NCI-H187 (cell line): Measurements from ENCODE around the gene HSPA4L.

Experiments
- DNase-seq, 2 experiments: peaks; one replicate each; lab custom pipeline; 2025; lab: John Stamatoyannopoulos, UW

The HSPA4L gene

DNA sequence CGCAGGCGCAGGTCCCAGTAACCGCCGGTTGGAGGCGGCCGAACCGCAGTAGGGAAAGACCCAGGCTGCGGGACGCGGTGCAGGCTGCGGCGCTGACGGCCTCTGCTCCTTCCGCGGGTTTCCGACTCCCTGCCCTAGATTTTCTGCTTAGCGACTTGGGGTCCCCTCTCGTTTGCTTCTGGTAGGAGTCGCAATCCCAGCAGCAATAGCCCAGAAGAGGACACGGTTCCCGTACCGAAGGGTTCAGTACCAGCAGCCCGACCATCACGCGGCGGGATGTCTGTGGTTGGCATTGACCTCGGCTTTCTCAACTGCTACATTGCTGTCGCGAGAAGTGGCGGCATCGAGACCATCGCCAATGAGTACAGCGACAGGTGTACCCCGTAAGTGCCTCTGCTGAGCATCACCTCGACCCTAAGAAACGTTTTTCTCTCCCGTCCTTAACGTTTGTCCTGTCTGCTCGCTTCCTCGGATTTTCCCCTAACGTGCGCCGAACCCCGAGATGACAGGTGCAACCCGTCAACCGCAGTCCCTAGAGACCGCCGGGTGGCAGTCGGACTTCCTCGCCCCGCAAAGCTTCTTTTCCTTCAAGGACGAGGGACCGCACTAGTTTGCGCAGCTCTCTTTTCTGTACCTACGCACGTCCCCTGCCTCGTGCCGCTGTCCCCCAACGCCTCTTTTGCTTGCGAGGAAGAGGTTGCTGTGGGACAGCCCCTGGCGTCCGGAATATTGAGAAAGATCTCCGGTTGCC lies at the start of gene HSPA4L:
TSS of gene HSPA4L (plus strand) at position 48 of the 751 bp plus-strand sequence. CDS start at position 277, 229 bp downstream.
- DNase-seq, result peak in 1 of 2 experiments; percentile 51

DNA sequence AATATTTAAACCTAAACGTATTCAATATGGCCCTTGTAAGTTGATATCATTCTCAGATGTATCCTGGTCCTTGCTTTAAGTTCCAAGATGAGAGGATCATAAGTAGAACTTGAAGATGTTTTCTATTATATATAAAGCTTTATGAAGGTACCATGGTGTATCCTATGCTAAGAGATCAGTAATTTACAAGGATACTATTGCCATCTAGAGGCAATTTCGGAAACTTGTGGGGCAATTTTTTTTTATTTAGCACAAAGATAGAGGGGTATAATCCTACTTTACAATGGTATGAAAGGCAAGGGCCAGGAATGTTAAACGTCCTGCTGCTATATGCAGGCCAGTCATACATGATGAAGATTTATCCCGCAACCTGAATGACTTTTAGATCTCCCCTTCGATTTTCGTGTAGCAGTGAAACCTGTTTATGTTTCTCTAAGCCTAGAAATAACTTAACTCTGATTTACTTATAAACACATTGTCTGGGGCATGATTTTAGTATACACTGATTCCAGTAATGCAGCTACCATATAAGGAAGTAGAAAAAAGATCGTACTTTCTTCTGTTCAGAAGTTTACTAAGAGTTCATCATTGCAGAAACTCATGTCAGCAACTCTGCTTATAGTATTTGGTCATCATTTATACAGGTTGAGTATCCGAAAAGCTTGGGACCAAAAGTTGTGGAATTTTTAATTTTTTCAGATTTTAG lies 49.3 kb upstream of the HSPA4L start:
- DNase-seq, result no peak

DNA sequence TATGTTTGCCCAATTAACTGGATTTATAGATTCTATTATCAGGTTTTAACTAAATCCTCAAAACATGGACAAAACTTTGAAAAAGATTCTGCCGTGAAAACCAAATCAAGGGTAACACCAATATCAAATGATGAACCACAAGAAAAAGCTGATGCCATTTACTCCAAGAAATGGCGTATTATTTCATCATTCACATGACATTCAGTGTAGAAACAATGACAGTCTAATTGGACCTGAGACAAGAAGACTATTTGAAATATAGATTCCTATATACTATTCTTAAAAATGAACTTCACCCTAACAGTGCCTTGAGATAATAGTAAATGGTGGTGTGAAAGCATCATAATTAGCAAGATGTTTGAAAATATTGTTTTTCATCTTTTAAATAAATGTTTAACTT lies 47.1 kb upstream of the HSPA4L start:
- no peak for DNase-seq

DNA sequence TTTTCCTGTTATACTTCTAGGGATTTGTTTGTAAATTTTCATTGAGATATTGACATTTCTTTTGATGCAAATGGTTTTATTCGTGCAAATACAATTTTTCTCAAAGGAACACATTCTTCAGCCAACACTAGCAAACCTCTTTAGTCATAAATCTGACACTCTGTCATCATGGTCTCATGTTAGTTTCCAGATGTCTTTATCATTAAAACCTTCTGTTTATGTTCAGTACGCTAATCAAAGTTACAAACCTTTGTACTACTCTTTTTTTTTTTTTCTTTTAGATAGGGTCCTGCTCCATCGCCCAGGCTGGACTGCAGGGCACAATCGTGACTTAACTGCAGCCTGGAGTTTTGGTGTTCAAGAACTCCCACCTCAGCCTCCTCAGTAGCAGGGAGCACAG lies 44.8 kb upstream of the HSPA4L start:
- DNase-seq, result no peak

DNA sequence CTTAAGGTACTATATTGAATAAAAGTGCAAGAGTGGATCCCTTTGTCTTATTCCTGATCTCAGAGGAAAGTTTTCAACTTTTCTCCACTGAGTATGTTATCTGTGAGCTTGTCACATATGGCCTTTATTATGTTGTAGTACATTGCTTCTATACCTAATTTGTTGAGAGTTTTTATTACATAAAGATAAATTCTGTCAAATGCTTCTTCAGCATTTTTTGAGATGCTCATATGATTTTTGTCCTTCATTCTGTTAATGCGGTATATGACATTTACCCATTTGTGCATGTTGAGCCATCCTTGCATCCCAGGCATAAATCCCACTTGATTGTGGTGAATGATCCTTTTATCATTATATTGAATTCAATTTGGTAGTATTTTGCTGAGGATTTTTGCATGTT lies 40.9 kb upstream of the HSPA4L start:
- no peak for DNase-seq

DNA sequence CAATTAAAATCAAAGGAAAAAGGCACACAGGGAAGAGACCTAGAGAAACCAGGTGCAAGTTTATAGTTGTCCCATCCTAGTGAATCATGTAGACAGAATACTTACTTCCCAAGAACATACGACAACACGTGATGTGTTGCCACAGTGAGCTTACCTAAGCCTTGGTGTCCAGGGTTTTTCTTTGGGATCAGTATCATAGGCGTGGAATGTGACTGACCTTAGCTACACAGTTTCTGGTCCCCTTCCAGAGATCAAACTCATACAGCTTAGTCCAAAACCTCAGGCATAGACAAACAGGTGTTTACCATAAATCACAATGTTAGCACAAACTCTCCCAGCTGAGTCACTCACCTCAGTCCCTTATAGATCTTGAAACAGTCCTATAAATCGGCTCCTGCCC lies 34.2 kb upstream of the HSPA4L start:
- DNase-seq, result no peak

DNA sequence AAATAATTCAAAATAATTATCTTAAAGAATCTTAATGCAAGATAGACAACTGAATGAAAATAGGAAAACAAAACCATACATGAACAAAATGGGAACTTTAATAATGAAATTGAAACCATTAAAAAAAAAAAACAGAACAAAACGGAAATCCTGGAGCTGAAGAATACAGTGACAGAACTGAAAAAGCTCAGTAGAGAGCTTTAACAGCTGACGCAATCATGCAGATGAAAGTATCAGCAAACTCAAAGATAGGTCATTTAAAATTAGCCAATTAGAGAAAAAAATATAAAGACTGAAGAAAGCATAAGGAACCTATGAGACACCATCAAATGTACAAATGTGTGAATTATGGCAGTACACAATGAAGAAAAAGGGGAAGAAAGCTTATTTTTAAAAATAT lies 33.2 kb upstream of the HSPA4L start:
- no peak for DNase-seq

DNA sequence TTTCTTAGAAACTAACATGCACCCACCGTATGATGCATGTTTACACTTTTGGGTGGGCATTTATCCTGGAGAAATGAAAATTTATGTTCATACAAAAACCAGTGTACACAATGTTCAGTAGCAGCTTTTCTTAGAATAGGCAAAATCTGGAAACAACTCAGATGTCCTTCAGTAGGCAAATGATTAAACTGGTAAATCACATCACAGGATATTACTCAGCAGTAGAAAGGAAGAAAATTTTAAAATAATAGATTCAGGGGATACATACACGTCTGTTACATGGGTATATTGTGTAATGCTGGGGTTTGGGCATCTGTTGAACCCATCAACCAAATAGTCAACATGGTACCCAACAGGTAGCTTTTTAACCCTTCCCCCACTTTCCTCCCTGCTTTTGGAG lies 25.2 kb upstream of the HSPA4L start:
- DNase-seq, result no peak

DNA sequence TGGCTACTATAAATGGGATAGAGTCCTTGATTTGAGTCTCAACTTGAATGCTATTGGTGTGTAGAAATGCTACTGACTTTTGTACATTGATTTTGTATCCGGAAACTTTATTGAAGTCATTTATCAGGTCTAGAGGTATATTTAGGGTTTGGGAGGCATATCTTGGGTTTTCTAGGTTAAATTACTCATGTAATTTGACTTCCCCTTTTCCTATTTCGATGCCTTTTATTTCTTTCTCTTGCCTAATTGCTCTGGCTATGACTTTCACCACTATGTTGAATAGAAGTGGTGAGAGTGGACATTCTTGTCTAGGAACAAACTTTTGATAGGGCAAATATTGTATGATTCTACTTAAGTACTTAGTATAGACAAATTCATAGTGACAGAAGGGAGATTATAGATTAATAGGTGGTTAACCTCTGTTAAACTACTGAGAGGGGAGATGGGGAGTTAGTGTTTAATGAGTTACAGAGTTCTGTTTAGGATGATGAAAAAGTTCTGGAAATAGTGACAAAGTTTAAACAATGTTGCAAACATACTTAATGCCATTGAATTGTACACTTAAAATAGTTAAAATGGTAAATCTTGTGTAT lies 22.8 kb upstream of the HSPA4L start:
- DNase-seq, result no peak

DNA sequence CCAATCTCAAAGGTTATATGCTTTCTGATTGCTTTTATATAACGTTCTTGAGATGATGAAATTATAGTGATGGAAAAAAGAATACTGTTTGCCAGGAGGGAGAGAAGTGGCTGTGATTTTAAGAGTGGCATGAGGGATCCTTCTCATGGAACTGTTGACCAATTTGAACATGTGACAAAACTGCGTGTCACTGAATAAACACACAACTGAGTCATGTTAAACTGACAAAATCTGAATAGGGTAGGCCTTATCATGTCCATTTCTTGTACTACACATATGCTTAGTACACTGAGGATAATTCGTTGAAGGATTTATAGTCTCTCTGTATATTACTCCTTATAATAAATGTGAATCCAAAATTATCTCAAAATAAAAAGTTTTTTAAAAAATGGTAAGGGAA lies 22.2 kb upstream of the HSPA4L start:
- no peak for DNase-seq

DNA sequence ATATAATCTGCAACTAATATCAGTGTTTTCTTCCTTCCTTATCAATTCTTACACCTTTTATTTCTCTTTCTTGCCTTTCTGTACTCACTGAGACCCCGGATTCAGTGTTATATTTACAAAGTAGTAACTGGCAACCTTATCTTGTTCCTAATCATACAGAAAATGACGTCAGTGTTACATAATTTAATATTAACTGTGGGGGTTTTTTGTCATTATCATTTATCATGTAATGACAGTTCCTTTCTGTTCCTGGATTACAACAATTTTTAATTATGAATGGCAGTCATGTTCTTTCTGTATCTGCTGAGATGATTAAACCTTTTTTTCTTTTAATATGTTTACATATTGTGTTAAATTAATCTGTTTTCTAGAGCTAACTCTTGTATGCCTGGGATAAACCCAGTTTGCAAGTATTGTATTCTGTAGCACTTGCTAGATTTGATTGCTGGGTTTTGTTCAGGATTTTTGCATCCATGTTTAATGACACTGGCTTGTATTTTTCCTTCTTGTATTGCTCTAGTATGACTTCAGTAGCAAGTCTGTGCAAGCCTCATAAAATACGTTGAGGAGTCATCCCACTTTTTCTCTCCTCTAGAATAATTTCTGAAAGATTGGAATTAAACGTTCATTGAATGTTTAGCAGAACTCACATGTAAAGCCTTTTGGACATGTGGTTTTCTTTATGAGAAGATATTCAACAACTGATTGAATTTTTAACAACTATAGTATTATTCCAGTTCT lies 10.4 kb upstream of the HSPA4L start:
- no peak for DNase-seq

DNA sequence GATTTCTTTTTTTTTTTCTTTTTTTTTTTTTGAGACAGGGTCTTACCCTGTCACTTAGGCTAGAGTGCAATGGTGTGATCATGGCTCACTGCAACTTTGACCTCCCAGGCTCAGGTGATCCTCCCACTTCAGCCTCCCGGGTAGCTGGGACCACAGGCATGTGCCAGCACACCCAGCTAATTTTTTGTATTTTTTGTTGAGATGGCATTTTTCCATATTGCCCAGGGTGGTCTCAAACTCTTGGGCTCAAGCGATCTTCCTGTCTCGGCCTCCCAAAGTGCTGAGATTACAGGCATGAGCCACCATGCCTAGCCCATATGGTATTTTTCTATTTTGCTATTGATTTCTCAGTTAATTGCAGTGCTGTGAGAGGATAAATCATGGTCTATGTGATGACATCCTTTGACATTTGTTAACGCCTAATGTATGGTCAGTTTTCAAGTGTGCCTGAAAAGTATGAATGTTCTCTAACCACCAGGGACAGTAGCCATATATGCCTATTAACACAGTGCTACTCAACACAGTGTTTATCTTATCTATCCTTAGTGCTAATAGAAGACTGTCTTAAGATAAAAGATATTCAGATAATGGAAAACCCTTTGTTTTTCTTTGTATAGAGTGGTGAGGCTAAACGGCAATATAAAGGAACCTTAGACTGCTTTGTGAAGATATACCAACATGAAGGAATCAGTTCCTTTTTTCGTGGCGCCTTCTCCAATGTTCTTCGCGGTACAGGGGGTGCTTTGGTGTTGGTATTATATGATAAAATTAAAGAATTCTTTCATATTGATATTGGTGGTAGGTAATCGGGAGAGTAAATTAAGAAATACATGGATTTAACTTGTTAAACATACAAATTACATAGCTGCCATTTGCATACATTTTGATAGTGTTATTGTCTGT lies 9.1 kb upstream of the HSPA4L start:
- no peak for DNase-seq

DNA sequence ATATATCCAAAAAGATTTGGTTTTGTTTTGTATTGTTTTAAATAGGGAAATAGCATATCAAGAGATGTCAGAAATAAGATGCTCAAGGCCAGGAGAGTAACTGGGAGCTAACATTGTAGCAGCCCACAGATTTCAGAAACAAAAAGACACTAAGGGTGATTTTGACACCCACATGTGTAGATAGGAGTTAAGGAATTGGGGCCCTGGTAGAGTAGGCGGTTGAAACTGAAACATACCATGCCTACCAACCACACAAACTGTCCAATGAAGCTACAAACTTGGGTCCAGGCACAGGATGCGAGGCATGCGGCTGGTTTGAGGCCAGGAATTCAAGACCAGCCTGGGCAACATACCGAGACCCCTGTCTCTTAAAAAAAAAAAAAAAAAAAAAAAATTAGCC lies 6.3 kb upstream of the HSPA4L start:
- DNase-seq, result no peak

DNA sequence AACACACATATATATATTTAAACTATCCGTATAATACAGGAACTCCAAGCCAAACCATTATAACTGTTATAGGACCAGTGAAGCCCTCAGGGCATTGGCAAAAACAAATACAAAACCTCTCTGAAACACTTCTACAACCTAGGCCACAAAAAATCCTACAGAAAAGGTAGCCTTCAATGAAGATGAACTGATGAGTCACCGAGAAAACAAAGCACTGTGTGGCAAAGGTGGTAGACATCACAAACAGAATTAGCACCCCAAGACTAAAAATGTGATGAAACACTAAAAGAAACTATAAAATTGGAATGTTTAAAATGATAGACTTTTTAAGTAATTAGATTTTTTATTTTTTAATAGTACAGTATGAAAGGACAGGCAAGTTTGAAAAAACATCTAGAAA lies 5.5 kb upstream of the HSPA4L start:
- no peak for DNase-seq

DNA sequence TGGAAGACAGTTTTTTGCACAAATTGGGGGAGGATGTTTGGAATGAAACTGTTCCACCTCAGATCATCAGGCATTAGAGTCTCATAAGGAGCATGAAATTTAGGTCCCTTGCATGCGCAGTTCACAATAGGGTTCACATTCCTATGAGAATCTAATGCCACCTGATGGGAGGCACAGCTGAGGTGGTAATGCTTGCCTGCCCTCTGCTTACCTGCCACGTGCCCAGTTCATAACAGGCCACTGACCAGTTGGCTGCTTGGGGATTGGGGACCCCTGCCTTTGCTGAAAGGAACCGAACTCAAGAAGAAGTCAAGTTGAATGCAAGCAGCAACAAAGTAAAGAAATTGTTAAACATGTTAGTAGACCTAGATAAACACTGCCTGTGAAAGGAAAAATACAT lies 4.6 kb upstream of the HSPA4L start:
- DNase-seq, result no peak

DNA sequence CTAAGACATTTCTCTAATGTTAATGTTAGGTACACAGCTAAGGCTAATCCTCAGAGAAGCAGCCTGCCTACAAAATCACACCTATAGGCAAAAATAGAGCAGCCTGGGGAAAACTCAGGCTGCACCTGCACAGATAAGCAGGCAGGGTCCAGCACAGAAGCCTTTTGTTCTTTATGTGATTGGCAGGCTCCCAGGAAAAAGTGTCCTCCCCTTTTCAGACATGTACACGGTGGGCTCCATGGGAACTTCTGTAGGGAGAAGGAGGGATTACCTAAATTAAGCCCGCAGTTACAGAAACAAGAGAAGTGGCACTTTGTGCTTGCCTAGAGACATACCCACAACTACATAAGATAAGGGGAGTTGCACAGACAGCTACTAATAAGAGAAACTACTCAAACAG lies 4.0 kb upstream of the HSPA4L start:
- DNase-seq, result no peak

DNA sequence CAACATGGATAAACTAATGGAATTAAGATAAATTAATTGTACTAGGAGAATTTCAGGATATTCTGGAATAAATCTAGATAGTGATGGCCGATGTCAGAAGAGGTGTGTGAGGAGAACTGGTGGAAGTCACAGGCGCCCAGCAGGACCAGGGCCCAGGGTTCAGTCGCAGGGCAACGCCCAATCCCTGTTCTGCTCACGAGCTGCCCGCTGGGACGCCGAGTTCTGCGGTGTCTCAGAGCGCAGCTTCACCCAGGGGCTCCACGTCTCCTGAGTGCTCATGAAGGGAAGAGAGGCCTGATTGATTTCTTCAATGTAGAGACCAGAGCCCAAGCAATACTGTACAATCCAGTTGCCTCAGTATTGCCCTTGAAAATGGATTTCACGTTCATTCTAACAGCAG lies 1.5 kb upstream of the HSPA4L start:
- DNase-seq, result no peak

DNA sequence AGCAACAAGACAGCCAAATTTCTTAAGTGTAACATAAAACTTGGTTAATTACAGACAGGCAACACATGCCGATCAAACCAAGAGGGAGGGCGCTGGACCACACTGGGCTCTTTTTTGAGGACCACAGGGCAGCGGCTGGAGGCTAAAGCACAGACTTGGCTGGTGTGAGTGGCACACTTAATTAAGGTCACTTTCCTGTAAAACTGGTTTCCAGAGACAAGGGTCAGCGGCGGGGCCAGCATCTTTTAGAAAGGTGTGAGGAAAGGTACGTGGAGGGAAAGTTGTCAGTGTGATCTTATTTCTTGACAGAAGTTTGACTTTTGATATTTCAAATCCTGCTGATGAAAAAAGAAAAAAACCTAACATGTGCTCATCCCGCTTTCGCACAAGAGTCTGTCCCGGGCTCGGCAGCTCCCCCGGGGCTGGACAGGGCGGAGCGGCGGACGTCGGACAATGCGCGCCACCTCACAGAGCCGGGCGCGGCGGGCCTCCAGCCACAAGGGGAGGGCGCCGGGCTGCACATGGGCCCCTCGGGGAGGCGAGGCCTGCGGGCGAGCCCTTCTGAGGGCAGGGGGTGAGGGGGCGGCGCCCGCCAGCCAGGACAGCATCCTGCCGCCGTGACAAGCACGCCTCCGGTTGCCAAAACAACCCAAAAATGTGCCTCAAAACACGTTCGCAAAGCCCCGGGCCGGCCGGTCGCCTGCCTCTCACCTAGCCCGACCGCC lies 660 bp upstream of the HSPA4L start:
- no peak for DNase-seq

DNA sequence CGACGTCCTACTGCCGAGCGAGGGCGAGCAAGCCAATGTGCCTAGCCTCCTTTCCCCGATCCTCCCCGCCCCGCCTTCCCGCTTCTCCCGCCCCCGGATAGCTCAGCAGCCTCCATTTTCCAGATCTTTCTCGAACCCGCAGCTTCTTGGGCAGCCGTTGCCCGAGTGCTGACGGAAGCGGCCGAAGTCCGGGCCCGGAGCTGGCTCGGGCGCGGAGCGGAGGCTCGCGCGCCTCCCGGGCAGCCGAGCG lies 172 bp upstream of the HSPA4L start:
- DNase-seq, result peak in 1 of 2 experiments; percentile 66

DNA sequence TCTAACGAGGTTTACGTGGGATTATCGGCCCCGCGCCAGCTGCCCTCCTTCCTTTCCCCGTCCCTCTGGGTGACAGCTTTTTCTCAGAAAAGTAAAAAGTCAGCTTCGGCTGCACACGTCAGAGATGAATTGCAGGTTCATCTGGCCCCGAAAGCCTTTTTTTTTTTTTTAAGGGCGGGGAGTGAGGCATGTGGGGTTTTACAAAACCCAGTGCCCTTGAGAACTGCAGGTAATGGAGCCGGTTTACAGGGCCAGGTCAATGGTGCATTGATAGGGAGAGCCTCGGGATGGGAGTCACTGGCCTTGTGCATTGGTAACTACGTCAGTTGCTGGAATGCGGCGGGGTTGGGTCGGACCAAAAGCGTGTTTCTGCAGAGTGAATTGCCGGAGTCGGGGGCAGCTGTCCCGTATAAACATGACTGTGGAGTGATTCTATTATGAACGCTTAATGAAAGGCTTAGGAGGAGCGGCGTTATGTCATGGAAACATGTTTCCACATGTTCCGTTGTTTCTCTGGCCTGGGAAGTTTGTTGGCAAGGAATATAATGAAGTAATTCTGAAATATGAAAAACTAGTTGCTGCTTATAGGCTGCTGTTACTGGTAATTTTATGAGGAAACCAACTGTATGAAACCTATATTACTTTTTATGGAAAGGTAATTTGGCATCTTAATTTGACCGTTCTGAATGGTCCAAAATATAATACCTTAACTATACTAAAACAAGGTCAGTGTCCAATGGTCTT lies 1.1 kb downstream of the HSPA4L start:
- no peak for DNase-seq
